HG03575 (cell line): Measurements from ENCODE around the gene SNRPB2.

ENCODE experiments used
- ATAC-seq: cut with Tn5 transposase; IDR thresholded peaks from one replicate; pipeline ENCODE4 v1.9.1; 2021; ENCODE audit not compliant: unreplicated experiment, insufficient number of reproducible peaks, low FRiP score; ENCODE audit errors: extremely low read depth

The SNRPB2 gene

GRCh38 chr20:16777126-16777525 is 47.3 kb downstream of the SNRPB2 start:
- no peak for ATAC-seq

DNA sequence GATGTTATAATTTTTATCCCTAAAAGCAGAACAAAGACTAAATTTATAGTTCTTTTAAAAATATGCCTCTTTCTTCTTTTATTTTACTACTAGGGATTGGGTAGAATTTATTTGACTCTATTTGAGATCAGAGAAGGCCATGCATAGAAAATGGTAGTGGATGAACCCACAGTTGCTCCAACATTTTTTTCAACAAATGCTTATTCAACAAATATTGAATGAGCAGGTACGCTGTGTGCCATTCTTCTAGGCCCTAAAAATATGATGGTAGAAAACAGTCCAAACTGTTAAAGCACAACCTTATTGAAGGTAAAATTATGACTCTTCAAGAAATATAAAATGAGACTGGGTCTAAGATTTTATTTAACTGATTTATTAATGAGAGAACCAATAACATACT is 48.3 kb downstream of the SNRPB2 start:
- no peak for ATAC-seq

- ATAC-seq = no peak
These were observed 51.7 kb downstream of the SNRPB2 start for GRCh38 chr20:16781496-16781895.

DNA sequence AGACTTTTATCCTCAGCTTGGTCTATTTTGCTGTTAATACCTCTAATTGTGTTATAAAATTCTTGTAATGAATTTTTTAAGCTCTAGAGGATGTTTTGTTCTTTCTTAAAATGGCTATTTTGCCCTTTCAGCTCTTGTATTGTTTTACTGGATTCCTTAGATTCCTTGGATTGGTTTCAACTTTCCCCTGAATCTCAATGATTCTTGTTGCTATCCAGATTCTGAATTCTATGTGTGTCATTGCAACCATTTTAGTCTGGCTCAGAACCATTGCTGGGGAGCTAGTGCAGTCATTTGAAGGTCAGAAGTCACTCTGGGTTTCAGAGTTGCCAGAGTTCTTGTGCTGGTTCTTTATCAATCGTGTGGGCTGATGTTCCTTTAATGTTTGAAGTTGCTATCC is 55.4 kb downstream of the SNRPB2 start:
- no peak for ATAC-seq
